ENCODE measurements around the gene HSPB8. TPM values are rescaled to one million over a fixed set of nuclear protein-coding genes. Genes with fewer than 3 reads are reported as not detected.

HSPB8 gene
- total RNA-seq, 4 donors from 2014 or later = 18.9 to 26.9 (median 23.5) TPM

DNA sequence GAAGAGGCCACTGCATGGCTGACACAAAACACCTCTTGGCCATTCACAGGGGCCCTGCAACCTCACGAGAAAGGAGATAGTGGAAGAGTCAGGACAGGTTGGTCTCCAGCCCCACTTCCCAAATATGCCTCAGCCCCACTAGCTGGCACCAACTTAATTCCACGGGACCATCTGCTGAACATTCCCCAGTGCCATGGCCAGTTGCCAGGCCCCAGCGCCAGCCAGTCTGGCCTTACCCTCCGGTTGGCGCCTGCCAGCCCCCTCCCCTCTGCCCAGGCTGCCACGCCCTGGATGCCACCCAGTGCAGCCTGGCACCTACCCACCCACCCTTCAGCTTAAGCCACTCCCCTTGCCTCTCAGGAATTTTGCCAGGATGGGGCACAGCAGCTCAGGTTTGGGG is 21.2 kb upstream of the HSPB8 start:
- TF ChIP-seq, protein P1, sequence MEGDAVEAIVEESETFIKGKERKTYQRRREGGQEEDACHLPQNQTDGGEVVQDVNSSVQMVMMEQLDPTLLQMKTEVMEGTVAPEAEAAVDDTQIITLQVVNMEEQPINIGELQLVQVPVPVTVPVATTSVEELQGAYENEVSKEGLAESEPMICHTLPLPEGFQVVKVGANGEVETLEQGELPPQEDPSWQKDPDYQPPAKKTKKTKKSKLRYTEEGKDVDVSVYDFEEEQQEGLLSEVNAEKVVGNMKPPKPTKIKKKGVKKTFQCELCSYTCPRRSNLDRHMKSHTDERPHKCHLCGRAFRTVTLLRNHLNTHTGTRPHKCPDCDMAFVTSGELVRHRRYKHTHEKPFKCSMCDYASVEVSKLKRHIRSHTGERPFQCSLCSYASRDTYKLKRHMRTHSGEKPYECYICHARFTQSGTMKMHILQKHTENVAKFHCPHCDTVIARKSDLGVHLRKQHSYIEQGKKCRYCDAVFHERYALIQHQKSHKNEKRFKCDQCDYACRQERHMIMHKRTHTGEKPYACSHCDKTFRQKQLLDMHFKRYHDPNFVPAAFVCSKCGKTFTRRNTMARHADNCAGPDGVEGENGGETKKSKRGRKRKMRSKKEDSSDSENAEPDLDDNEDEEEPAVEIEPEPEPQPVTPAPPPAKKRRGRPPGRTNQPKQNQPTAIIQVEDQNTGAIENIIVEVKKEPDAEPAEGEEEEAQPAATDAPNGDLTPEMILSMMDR (IDR thresholded peaks at IDR 0.05; ENCODE audit: low read depth) = no peak

DNA sequence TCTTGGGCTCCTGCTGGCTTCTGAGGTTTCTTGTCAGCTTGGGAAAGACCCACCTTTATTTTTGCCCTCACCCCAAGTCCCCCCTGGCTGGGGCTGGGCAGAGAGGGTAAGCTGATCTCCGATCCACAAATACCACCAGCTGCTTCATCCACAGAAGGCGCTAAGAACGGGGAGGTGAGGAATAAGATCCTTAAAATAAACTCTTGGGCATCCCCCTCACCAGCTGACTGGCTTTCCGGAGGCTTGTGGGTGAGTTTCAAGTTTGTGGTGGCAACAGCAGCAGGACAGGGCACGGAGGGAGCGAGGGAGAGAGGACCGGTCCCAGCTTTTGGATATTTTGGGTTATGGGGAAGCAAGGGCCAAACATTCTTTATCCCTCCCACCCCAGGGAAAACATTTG is 20.8 kb upstream of the HSPB8 start:
- TF ChIP-seq, protein P1 (IDR thresholded peaks at IDR 0.05; ENCODE audit: low read depth) = no peak

DNA sequence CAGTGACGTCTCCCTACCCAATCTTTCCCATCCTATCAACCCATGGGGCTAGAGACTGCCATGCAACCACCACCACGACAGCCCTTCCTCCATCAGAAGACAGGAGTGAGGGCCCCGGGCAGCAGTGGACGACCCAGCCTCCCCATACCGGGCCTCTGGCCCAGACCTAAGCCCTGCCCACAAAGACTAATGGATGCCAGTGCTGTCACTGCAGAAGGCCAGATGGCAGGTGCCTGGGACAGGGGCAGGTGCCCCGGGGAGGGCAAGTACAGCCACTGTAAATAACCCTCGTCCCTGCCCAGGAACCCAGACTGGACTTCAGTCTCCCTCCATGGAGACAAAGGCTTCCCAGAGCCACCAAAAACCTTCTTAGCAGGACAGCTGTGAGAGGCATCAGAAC is 20.3 kb upstream of the HSPB8 start:
- TF ChIP-seq, protein P1 (IDR thresholded peaks at IDR 0.05; ENCODE audit: low read depth) = no peak

DNA sequence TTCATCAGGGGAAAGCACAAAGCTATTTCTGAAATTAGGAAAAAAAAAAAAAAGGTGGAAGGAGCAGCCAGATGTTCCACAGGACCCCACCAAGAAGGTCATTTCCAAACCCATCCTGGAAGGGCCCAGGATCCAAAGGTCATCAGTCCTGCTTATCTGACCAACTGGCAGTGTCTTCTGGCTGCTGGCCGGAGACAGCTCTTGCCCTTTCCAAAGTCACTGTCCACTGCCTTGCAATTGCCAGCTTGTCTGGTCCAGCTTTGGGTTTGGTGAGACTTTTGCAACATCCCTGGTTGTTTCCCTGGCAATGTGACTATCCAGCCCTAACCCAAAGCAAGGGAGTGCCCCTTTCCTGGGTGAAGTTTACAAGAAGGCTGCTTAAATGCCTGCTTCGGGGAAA is 18.9 kb upstream of the HSPB8 start:
- TF ChIP-seq, protein P1 (IDR thresholded peaks at IDR 0.05; ENCODE audit: low read depth) = no peak

DNA sequence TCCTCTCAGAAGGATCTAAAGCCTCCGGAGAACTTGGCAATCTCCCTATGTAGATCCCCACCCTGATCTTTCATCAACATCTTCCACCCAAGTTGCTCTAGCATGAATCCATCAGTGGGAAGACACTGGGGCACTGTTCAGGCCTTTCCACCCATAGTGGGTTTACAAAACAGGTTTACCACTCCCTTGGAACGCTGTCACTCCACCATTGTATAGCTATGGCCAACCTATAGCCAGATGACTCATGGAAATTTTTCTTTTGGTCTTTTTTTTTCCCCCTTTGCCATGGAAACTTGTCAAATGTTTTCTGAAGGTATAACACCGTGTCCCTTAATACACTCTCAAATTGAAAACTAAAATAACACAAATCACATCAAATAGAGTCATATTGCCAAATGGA is 10.8 kb upstream of the HSPB8 start:
- TF ChIP-seq, protein P1 (IDR thresholded peaks at IDR 0.05; ENCODE audit: low read depth) = no peak

DNA sequence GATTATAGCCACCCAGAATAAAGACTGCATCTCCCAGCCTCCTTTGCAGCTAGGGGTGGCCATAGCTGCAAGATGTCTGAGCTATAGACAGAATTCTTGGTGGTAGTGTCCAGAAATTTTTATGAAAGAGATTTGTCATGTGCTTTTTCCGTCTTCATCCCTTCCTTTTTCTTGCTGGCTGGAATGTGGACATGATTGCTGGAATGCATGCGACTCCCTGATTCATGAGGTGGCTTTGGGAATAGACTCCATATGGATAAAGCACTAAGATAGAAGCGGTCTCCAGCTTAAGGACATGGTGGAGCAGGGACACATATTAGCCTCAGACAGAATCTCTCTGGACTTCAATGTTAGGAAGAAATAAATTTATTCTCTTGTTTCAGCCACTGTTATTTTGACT is 10.0 kb upstream of the HSPB8 start:
- TF ChIP-seq, protein P1 (IDR thresholded peaks at IDR 0.05; ENCODE audit: low read depth) = no peak

DNA sequence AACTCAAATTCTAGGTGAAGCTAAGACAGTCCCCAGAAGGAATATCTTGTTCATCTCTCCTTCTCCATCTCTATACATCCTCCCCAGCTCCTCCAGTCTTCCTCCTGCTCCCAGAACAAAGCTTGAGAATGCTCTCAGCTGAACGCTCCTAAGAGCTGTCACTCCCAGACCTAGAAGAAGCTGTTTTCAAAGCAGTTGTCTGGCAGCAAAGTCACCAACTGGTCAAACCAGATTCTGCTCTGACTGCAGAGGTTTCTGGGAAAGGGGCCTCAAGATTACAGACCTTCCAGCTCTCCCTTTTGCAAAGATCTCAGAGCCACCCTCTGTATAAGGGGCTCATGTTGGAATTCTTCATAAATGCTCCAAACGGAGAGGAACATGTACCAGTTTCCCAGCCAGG is 9.6 kb upstream of the HSPB8 start:
- TF ChIP-seq, protein P1 (IDR thresholded peaks at IDR 0.05; ENCODE audit: low read depth) = no peak

Data from subcutaneous adipose tissue (tissue), 4 donors.